ENCODE data around the gene FAM174C. TPM values are rescaled to one million over a fixed set of nuclear protein-coding genes. Genes with fewer than 3 reads are reported as not detected.

FAM174C gene
- total and polyA plus RNA-seq, 10 of the 15 experiments (the other 5 are each of a cell fraction or from before 2014, with no cell fraction given): 0.89 to 94.6 (median 43.6) TPM

GRCh38 chr19:1275260-1275975 lies at the start of gene FAM174C (continued):
- TF ChIP-seq CBX5 (IDR thresholded peaks at IDR 0.05; ENCODE audit: low read depth) (no peak), JUNB (IDR thresholded peaks at IDR 0.05) (no peak), RELB (IDR thresholded peaks at IDR 0.05; ENCODE audit: low read depth) (no peak), BCL11A (IDR thresholded peaks at IDR 0.05; ENCODE audit: low read depth, low read length) (0 out of 2 replicates have a peak, but pooled peaks have one; percentile 8), PRDM15 (CRISPR knock-in tag; IDR thresholded peaks at IDR 0.05) (no peak), EED (IDR thresholded peaks at IDR 0.05; ENCODE audit: low read depth) (no peak), BMI1 (IDR thresholded peaks at IDR 0.05; ENCODE audit: borderline replicate concordance) (no peak), ZNF24 (IDR thresholded peaks at IDR 0.05) (peak; percentile 63), GATAD2B (conservative IDR thresholded peaks at IDR 0.05; ENCODE audit: low read depth) (peak; percentile 99), SREBF1 (IDR thresholded peaks at IDR 0.05; ENCODE audit: low read length) (no peak; the same call in 1 of the 2 replicates), MTA3 (IDR thresholded peaks at IDR 0.05; ENCODE audit: borderline replicate concordance, low read length) (0 out of 2 replicates have a peak, but pooled peaks have one; percentile 56), DPF2 (IDR thresholded peaks at IDR 0.05) (peak; percentile 100), NFXL1 (IDR thresholded peaks at IDR 0.05; ENCODE audit: borderline replicate concordance) (no peak), MYB (IDR thresholded peaks at IDR 0.05; ENCODE audit: borderline replicate concordance, low read depth, low read length) (no peak), BHLHE40 (IDR thresholded peaks at IDR 0.05; ENCODE audit: borderline replicate concordance in 1 of 2, low read depth in 2 of 2, low read length in 1 of 2) (peak; percentile 88 to 97)
- TF ChIP-seq, protein P1, sequence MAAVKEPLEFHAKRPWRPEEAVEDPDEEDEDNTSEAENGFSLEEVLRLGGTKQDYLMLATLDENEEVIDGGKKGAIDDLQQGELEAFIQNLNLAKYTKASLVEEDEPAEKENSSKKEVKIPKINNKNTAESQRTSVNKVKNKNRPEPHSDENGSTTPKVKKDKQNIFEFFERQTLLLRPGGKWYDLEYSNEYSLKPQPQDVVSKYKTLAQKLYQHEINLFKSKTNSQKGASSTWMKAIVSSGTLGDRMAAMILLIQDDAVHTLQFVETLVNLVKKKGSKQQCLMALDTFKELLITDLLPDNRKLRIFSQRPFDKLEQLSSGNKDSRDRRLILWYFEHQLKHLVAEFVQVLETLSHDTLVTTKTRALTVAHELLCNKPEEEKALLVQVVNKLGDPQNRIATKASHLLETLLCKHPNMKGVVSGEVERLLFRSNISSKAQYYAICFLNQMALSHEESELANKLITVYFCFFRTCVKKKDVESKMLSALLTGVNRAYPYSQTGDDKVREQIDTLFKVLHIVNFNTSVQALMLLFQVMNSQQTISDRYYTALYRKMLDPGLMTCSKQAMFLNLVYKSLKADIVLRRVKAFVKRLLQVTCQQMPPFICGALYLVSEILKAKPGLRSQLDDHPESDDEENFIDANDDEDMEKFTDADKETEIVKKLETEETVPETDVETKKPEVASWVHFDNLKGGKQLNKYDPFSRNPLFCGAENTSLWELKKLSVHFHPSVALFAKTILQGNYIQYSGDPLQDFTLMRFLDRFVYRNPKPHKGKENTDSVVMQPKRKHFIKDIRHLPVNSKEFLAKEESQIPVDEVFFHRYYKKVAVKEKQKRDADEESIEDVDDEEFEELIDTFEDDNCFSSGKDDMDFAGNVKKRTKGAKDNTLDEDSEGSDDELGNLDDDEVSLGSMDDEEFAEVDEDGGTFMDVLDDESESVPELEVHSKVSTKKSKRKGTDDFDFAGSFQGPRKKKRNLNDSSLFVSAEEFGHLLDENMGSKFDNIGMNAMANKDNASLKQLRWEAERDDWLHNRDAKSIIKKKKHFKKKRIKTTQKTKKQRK (IDR thresholded peaks at IDR 0.05; ENCODE audit: low read depth, low read length): no peak
- TF ChIP-seq, protein P2, sequence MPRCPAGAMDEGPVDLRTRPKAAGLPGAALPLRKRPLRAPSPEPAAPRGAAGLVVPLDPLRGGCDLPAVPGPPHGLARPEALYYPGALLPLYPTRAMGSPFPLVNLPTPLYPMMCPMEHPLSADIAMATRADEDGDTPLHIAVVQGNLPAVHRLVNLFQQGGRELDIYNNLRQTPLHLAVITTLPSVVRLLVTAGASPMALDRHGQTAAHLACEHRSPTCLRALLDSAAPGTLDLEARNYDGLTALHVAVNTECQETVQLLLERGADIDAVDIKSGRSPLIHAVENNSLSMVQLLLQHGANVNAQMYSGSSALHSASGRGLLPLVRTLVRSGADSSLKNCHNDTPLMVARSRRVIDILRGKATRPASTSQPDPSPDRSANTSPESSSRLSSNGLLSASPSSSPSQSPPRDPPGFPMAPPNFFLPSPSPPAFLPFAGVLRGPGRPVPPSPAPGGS (IDR thresholded peaks at IDR 0.05; ENCODE audit: borderline replicate concordance, insufficient read depth, low read depth, low read length, poor library complexity, severe bottlenecking): no peak
- TF ChIP-seq, protein P3, sequence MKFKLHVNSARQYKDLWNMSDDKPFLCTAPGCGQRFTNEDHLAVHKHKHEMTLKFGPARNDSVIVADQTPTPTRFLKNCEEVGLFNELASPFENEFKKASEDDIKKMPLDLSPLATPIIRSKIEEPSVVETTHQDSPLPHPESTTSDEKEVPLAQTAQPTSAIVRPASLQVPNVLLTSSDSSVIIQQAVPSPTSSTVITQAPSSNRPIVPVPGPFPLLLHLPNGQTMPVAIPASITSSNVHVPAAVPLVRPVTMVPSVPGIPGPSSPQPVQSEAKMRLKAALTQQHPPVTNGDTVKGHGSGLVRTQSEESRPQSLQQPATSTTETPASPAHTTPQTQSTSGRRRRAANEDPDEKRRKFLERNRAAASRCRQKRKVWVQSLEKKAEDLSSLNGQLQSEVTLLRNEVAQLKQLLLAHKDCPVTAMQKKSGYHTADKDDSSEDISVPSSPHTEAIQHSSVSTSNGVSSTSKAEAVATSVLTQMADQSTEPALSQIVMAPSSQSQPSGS (IDR thresholded peaks at IDR 0.05; ENCODE audit: low read length): no peak

Measured in GM12878 (cell line).